Caco-2 (cell line): ENCODE results near the gene FAM131A. TPM values are rescaled to one million over a fixed set of nuclear protein-coding genes. Genes with fewer than 3 reads are reported as not detected.

ENCODE experiments used
- BruUV-seq: library from RNA; stranded (reverse); fragments of 400-500 nt; replicated peaks from 2 replicates; lab custom pipeline; 2021; lab: Mats Ljungman, UMichigan
- CTCF ChIA-PET: fragments of 300-600 bp; sonication (Branson Sonifier 250); formaldehyde crosslinking; loops from one replicate; lab custom pipeline; 2022; ENCODE audit warnings: antibody characterized with exemption; lab: Charles Lee
- POLR2A ChIA-PET: fragments of 300-600 bp; sonication (Branson Sonifier 250); formaldehyde crosslinking; loops from one replicate; lab custom pipeline; 2022; ENCODE audit warnings: antibody characterized with exemption; lab: Charles Lee
- DNase-seq, 2 experiments: peaks; one replicate each; pipeline versions ENCODE4 v3.0.0 to v3.0.0-alpha.2; 2020 to 2022
- H3K27me3 ChIP-seq: replicated peaks from 2 replicates; pipeline ENCODE4 v1.6.0; 2011; ENCODE audit warnings: low read length; ENCODE audit not compliant: control insufficient read depth, insufficient read depth
- H3K36me3 ChIP-seq: 2 replicates; pipeline ENCODE4 v1.5.1; 2011; ENCODE audit warnings: low read length; ENCODE audit not compliant: control insufficient read depth, insufficient read depth
- H3K4me1 ChIP-seq: fragments of 250-450 bp; sonication (Bioruptor Pico); 2 replicates; pipeline ENCODE4 v1.5.1; 2020; ENCODE audit warnings: mild to moderate bottlenecking
- H3K4me3 ChIP-seq: 2 replicates; pipeline ENCODE4 v1.5.1; 2011; ENCODE audit warnings: low read depth, mild to moderate bottlenecking, control low read depth, low read length
- H3K9me3 ChIP-seq: fragments of 250-450 bp; sonication (Bioruptor Pico); 2 replicates; pipeline ENCODE4 v1.5.1; 2020; ENCODE audit warnings: mild to moderate bottlenecking, moderate library complexity
- H3K27ac Mint-ChIP-seq: one replicate; pipeline ENCODE4 v1.8.0; 2022; ENCODE audit warnings: mixed read lengths; ENCODE audit not compliant: unreplicated experiment
- H3K27me3 Mint-ChIP-seq: one replicate; pipeline ENCODE4 v1.8.0; 2022; ENCODE audit warnings: mixed read lengths; ENCODE audit not compliant: insufficient read depth, unreplicated experiment
- H3K36me3 Mint-ChIP-seq: one replicate; pipeline ENCODE4 v1.8.0; 2022; ENCODE audit warnings: mild to moderate bottlenecking, mixed read lengths; ENCODE audit not compliant: insufficient read depth, unreplicated experiment
- H3K4me1 Mint-ChIP-seq: one replicate; pipeline ENCODE4 v1.8.0; 2022; ENCODE audit warnings: low read depth, mixed read lengths; ENCODE audit not compliant: unreplicated experiment
- H3K4me3 Mint-ChIP-seq: one replicate; pipeline ENCODE4 v1.8.0; 2022; ENCODE audit warnings: mild to moderate bottlenecking, moderate library complexity, mixed read lengths; ENCODE audit not compliant: unreplicated experiment
- H3K9me3 Mint-ChIP-seq: one replicate; pipeline ENCODE4 v1.8.0; 2022; ENCODE audit warnings: mixed read lengths; ENCODE audit not compliant: unreplicated experiment
- CTCF ChIP-seq, 2 experiments: fragments of 200-600 bp in 1 of 2; IDR thresholded peaks; 1 replicate in 1 of 2; 2 replicates in 1 of 2; pipeline versions ENCODE4 v1.5.1 to v1.8.0; 2011 to 2022; ENCODE audit warnings: antibody characterized with exemption in 1 of 2, control low read depth in 1 of 2, inconsistent platforms in 1 of 2, low read depth in 1 of 2, low read length in 1 of 2, mild to moderate bottlenecking in 1 of 2, moderate library complexity in 1 of 2; ENCODE audit not compliant: insufficient read depth in 1 of 2, severe bottlenecking in 1 of 2, unreplicated experiment in 1 of 2
- intact Hi-C: fragments of 100-400 bp; cut with micrococcal nuclease; formaldehyde crosslinking; loops from one replicate; pipeline ENCODE4 v1.10.0; 2022; ENCODE audit not compliant: unreplicated experiment
- total RNA-seq: library from RNA; stranded (reverse); gene quantifications from 2 replicates; pipeline ENCODE4 v1.2.3, GENCODE V29; 2022

FAM131A gene
- total RNA-seq, 1 experiment from 2014 or later: 6.1 TPM

GRCh38 chr3:184347321-184348056, 10.1 kb downstream of the FAM131A start:
- H3K4me3 ChIP-seq: no peak overlapping the region
- DNase-seq: no peak
- no peaks in the 10 kb centered on the region for H3K27me3 Mint-ChIP-seq
- intact Hi-C loops: no loop called here
- H3K27ac Mint-ChIP-seq: no peak overlapping the region
- H3K9me3 ChIP-seq: no peaks in the 10 kb centered on the region
- BruUV-seq: no TSS peak
- peaks cover 8% of the 10 kb centered on the region for H3K4me1 Mint-ChIP-seq
- no peak overlapping the region for H3K4me3 Mint-ChIP-seq
- ChIA-PET CTCF (no interaction called here), POLR2A (no interaction called here)
- no peaks in the 10 kb centered on the region for H3K4me1 ChIP-seq
- peaks cover 32% of the 10 kb centered on the region for H3K36me3 Mint-ChIP-seq
- TF ChIP-seq CTCF (IDR thresholded peaks at IDR 0.05; ENCODE audit: insufficient read depth in 1 of 2, low read depth in 1 of 2, low read length in 1 of 2, severe bottlenecking in 1 of 2, unreplicated experiment in 1 of 2): no peak
- no peaks in the 10 kb centered on the region for H3K27me3 ChIP-seq
- H3K36me3 ChIP-seq: no peaks in the 10 kb centered on the region
- no peaks in the 10 kb centered on the region for H3K9me3 Mint-ChIP-seq

GRCh38 chr3:184348057-184348382, 10.6 kb downstream of the FAM131A start:
- TF ChIP-seq CTCF (IDR thresholded peaks at IDR 0.05; ENCODE audit: insufficient read depth in 1 of 2, low read depth in 1 of 2, low read length in 1 of 2, severe bottlenecking in 1 of 2, unreplicated experiment in 1 of 2): no peak
- ChIA-PET POLR2A (no interaction called here), CTCF (no interaction called here)
- no peaks in the 10 kb centered on the region for H3K9me3 ChIP-seq
- intact Hi-C loops: no loop called here
- H3K4me3 ChIP-seq: no peak overlapping the region
- Mint-ChIP-seq H3K27ac (no peak overlapping the region), H3K4me3 (no peak overlapping the region), H3K27me3 (no peaks in the 10 kb centered on the region), H3K9me3 (no peaks in the 10 kb centered on the region), H3K36me3 (peaks cover 35% of the 10 kb centered on the region), H3K4me1 (peaks cover 8% of the 10 kb centered on the region)
- no peaks in the 10 kb centered on the region for H3K4me1 ChIP-seq
- no TSS peak for BruUV-seq
- no peaks in the 10 kb centered on the region for H3K27me3 ChIP-seq
- no peak for DNase-seq
- H3K36me3 ChIP-seq: no peaks in the 10 kb centered on the region

GRCh38 chr3:184349563-184350470, 12.4 kb downstream of the FAM131A start:
- no peaks in the 10 kb centered on the region for H3K9me3 ChIP-seq
- no peaks in the 10 kb centered on the region for H3K36me3 ChIP-seq
- Mint-ChIP-seq H3K4me1 (peaks cover 8% of the 10 kb centered on the region), H3K27ac (no peak overlapping the region), H3K36me3 (peaks cover 35% of the 10 kb centered on the region), H3K27me3 (no peaks in the 10 kb centered on the region), H3K9me3 (no peaks in the 10 kb centered on the region), H3K4me3 (no peak overlapping the region)
- ChIA-PET POLR2A (interaction anchor here (1.4 kb wide), 1 partner anchor 13 kb away, joined by 7 read pairs; no protein-coding TSS in a partner anchor), CTCF (no interaction called here)
- H3K27me3 ChIP-seq: no peaks in the 10 kb centered on the region
- no peak for TF ChIP-seq CTCF (IDR thresholded peaks at IDR 0.05; ENCODE audit: insufficient read depth in 1 of 2, low read depth in 1 of 2, low read length in 1 of 2, severe bottlenecking in 1 of 2, unreplicated experiment in 1 of 2)
- intact Hi-C loops: no loop called here
- no TSS peak for BruUV-seq
- no peak overlapping the region for H3K4me3 ChIP-seq
- no peaks in the 10 kb centered on the region for H3K4me1 ChIP-seq
- no peak for DNase-seq
